DOHH2 (cell line): Measurements from ENCODE around the gene KDELR3.

Experiments
- H3F3A ChIP-seq: fragments of 200-600 bp; sonication (generic), shearing (Covaris generic); 2 replicates; pipeline ENCODE4 v1.6.0; 2016; ENCODE audit warnings: antibody characterized with exemption, mild to moderate bottlenecking; ENCODE audit not compliant: control insufficient read depth, insufficient read depth
- H3K27ac ChIP-seq: fragments of 200-600 bp; sonication (generic); 2 replicates; pipeline ENCODE4 v1.5.1; 2014; ENCODE audit warnings: low read depth, mild to moderate bottlenecking, low read length, moderate library complexity
- H3K27me3 ChIP-seq: fragments of 200-600 bp; sonication (generic); 2 replicates; pipeline ENCODE4 v1.6.1; 2014; ENCODE audit warnings: mild to moderate bottlenecking, low read length, mixed read lengths; ENCODE audit not compliant: control insufficient read depth
- H3K36me3 ChIP-seq: fragments of 200-600 bp; sonication (generic); 2 replicates; pipeline ENCODE4 v1.6.1; 2014; ENCODE audit warnings: mild to moderate bottlenecking, low read length, moderate library complexity, mixed read lengths; ENCODE audit not compliant: control insufficient read depth
- H3K4me1 ChIP-seq: fragments of 200-600 bp; sonication (generic); 2 replicates; pipeline ENCODE4 v1.6.1; 2014; ENCODE audit warnings: mild to moderate bottlenecking, low read length, mixed read lengths; ENCODE audit not compliant: control insufficient read depth
- H3K4me2 ChIP-seq: fragments of 200-600 bp; sonication (generic); 2 replicates; pipeline ENCODE4 v1.6.0; 2014; ENCODE audit warnings: mild to moderate bottlenecking, low read length, moderate library complexity
- H3K4me3 ChIP-seq: fragments of 200-600 bp; sonication (generic); 2 replicates; pipeline ENCODE4 v1.5.1; 2014; ENCODE audit warnings: mild to moderate bottlenecking, low read length, mixed read lengths
- H3K79me2 ChIP-seq: fragments of 200-600 bp; sonication (generic); 2 replicates; pipeline ENCODE4 v1.6.1; 2014; ENCODE audit warnings: mild to moderate bottlenecking, low read length, mixed read lengths; ENCODE audit not compliant: control insufficient read depth
- H3K9me2 ChIP-seq: fragments of 200-600 bp; sonication (generic); replicated peaks from 2 replicates; pipeline ENCODE4 v1.6.1; 2014; ENCODE audit warnings: mild to moderate bottlenecking, low read length, mixed read lengths; ENCODE audit not compliant: control insufficient read depth
- H3K9me3 ChIP-seq: fragments of 200-600 bp; sonication (generic); 2 replicates; pipeline ENCODE4 v1.6.1; 2014; ENCODE audit warnings: antibody characterized with exemption, low read length, mixed read lengths; ENCODE audit not compliant: control insufficient read depth, insufficient read depth
- H4K20me1 ChIP-seq: fragments of 200-600 bp; sonication (generic); 2 replicates; pipeline ENCODE4 v1.6.0; 2014; ENCODE audit warnings: low read depth, mild to moderate bottlenecking, antibody characterized with exemption, low read length, moderate library complexity; ENCODE audit not compliant: control insufficient read depth, insufficient read depth
- CTCF ChIP-seq: fragments of 200-600 bp; sonication (generic); IDR thresholded peaks from one replicate; pipeline ENCODE4 v1.5.1; 2014; ENCODE audit warnings: antibody characterized with exemption, mild to moderate bottlenecking, low read depth, low read length; ENCODE audit not compliant: poor library complexity, severe bottlenecking
- EZH2phosphoT487 ChIP-seq: fragments of 200-600 bp; sonication (generic); IDR thresholded peaks from 2 replicates; pipeline ENCODE4 v1.6.1; 2017; ENCODE audit warnings: borderline replicate concordance, mild to moderate bottlenecking, antibody characterized with exemption, low read length, moderate library complexity, mixed read lengths

The KDELR3 gene

GRCh38 chr22:38504731-38505540 is 37.0 kb downstream of the KDELR3 start:
- Histone ChIP-seq H3K79me2 (peaks cover 65% of the 10 kb centered on the region), H3K27ac (peak overlapping the region; percentile 92), H3K4me2 (peak overlapping the region; percentile 97), H3K27me3 (no peaks in the 10 kb centered on the region), H3F3A (peaks cover 10% of the 10 kb centered on the region), H3K36me3 (peaks cover 58% of the 10 kb centered on the region), H4K20me1 (peaks cover 30% of the 10 kb centered on the region), H3K4me3 (peak overlapping the region; percentile 98), H3K4me1 (peaks cover 39% of the 10 kb centered on the region), H3K9me3 (no peaks in the 10 kb centered on the region), H3K9me2 (no peaks in the 10 kb centered on the region)
- TF ChIP-seq CTCF: no peak
- TF ChIP-seq EZH2phosphoT487: no peak

- H4K20me1 ChIP-seq: peaks cover 30% of the 10 kb centered on the region
- H3K9me3 ChIP-seq: no peaks in the 10 kb centered on the region
- peak overlapping the region; percentile 98 for H3K4me3 ChIP-seq
- peaks cover 60% of the 10 kb centered on the region for H3K79me2 ChIP-seq
- H3K4me2 ChIP-seq: peak overlapping the region; percentile 97
- peaks cover 10% of the 10 kb centered on the region for H3F3A ChIP-seq
- TF ChIP-seq EZH2phosphoT487: no peak
- TF ChIP-seq CTCF: peak; percentile 4
- no peaks in the 10 kb centered on the region for H3K9me2 ChIP-seq
- peaks cover 39% of the 10 kb centered on the region for H3K4me1 ChIP-seq
- peaks cover 53% of the 10 kb centered on the region for H3K36me3 ChIP-seq
- H3K27ac ChIP-seq: peak overlapping the region; percentile 92
- H3K27me3 ChIP-seq: no peaks in the 10 kb centered on the region
Observed at GRCh38 chr22:38505541-38506117, 37.7 kb downstream of the KDELR3 start.

GRCh38 chr22:38506118-38506962 is 38.4 kb downstream of the KDELR3 start, which contains the start of gene DDX17:
Gene DDX17, minus strand, starts transcription at chr22:38506311.
- H3K79me2 ChIP-seq: peaks cover 54% of the 10 kb centered on the region
- H3F3A ChIP-seq: peaks cover 10% of the 10 kb centered on the region
- peaks cover 47% of the 10 kb centered on the region for H3K36me3 ChIP-seq
- peak within 1 kb of the TSS; percentile 92 for H3K27ac ChIP-seq
- no peaks in the 10 kb centered on the region for H3K9me3 ChIP-seq
- peak within 1 kb of the TSS; percentile 98 for H3K4me3 ChIP-seq
- H3K27me3 ChIP-seq: no peaks in the 10 kb centered on the region
- H4K20me1 ChIP-seq: peaks cover 30% of the 10 kb centered on the region
- TF ChIP-seq CTCF: no peak
- no peak for TF ChIP-seq EZH2phosphoT487
- peaks cover 39% of the 10 kb centered on the region for H3K4me1 ChIP-seq
- H3K4me2 ChIP-seq: peak within 1 kb of the TSS; percentile 97
- H3K9me2 ChIP-seq: no peaks in the 10 kb centered on the region
